22Rv1 (cell line): ENCODE data around the gene PICALM.

Experiments
- H3K27ac ChIP-seq: fragments of 450-650 bp; 2 replicates; pipeline ENCODE4 v1.5.1; 2017
- CTCF ChIP-seq: fragments of 450-650 bp; IDR thresholded peaks from 2 replicates; pipeline ENCODE4 v1.5.1; 2017; ENCODE audit warnings: mild to moderate bottlenecking
- ZFX ChIP-seq: fragments of 450-650 bp; IDR thresholded peaks from 2 replicates; pipeline ENCODE4 v1.6.1; 2017; ENCODE audit warnings: antibody characterized with exemption, borderline replicate concordance

Gene PICALM

GRCh38 chr11:85945788-85946187 is 123.1 kb downstream of the PICALM start:
- no peak overlapping the region for H3K27ac ChIP-seq
- no peak for TF ChIP-seq ZFX
- no peak for TF ChIP-seq CTCF

- no peak overlapping the region for H3K27ac ChIP-seq
- no peak for TF ChIP-seq ZFX
- TF ChIP-seq CTCF, result no peak
Observed at GRCh38 chr11:85945296-85945695, 123.6 kb downstream of the PICALM start.

- no peak overlapping the region for H3K27ac ChIP-seq
- TF ChIP-seq ZFX (no peak), CTCF (peak; percentile 76)
Observed at GRCh38 chr11:85941380-85941973, 127.4 kb downstream of the PICALM start.

GRCh38 chr11:85939099-85940015 is 129.5 kb downstream of the PICALM start:
- TF ChIP-seq CTCF (no peak), ZFX (no peak)
- H3K27ac ChIP-seq, result no peak overlapping the region

- no peak for TF ChIP-seq CTCF
- TF ChIP-seq ZFX, result no peak
- no peak overlapping the region for H3K27ac ChIP-seq
Observed at GRCh38 chr11:85937835-85938234, 131.0 kb downstream of the PICALM start.

GRCh38 chr11:85935751-85936150 is 133.1 kb downstream of the PICALM start:
- no peak overlapping the region for H3K27ac ChIP-seq
- no peak for TF ChIP-seq ZFX
- no peak for TF ChIP-seq CTCF

GRCh38 chr11:85934596-85935169 is 134.2 kb downstream of the PICALM start:
- H3K27ac ChIP-seq, result no peak overlapping the region
- no peak for TF ChIP-seq ZFX
- no peak for TF ChIP-seq CTCF
